ENCODE data around the gene C5orf58. TPM values are rescaled to one million over a fixed set of nuclear protein-coding genes. Genes with fewer than 3 reads are reported as not detected.

The C5orf58 gene
- total and polyA plus RNA-seq, 9 of the 15 experiments (the other 6 are each of a cell fraction or from before 2014, with no cell fraction given): 1.5 to 7.6 (median 5.3) TPM

GRCh38 chr5:170288151-170288550, 55.4 kb downstream of the C5orf58 start (continued):
- TF ChIP-seq, protein P1, sequence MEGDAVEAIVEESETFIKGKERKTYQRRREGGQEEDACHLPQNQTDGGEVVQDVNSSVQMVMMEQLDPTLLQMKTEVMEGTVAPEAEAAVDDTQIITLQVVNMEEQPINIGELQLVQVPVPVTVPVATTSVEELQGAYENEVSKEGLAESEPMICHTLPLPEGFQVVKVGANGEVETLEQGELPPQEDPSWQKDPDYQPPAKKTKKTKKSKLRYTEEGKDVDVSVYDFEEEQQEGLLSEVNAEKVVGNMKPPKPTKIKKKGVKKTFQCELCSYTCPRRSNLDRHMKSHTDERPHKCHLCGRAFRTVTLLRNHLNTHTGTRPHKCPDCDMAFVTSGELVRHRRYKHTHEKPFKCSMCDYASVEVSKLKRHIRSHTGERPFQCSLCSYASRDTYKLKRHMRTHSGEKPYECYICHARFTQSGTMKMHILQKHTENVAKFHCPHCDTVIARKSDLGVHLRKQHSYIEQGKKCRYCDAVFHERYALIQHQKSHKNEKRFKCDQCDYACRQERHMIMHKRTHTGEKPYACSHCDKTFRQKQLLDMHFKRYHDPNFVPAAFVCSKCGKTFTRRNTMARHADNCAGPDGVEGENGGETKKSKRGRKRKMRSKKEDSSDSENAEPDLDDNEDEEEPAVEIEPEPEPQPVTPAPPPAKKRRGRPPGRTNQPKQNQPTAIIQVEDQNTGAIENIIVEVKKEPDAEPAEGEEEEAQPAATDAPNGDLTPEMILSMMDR (IDR thresholded peaks at IDR 0.05 in 2 of 3, conservative IDR thresholded peaks at IDR 0.05 in 1 of 3; ENCODE audit: insufficient read depth in 2 of 3, low read depth in 1 of 3, low read length in 3 of 3): no peak

DNA sequence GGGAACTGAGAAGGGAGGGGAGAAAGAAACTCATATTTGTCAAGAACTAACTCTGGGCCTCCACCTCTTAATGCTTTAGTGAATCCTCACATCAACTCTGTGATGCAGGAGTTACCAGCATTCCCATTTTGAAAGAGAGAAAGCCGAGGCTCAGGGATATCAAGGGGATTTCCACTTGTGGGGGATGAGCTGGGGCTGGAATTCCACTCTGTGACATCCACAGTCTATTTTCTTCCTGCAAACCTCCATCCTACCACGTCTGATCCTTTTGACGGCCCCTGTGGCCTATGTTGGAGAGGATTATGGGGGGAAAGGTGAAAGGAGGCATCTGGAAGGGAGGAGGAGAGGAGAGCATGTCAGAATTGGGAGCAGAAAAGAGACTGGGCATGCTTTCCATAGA, 55.8 kb downstream of the C5orf58 start:
- DNase-seq (ENCODE audit: extremely low read depth in 1 of 4, low spot score in 3 of 4): no peak
- no TSS peak for BruUV-seq (replicated peaks)
- no peak overlapping the region for H3K27ac ChIP-seq (ENCODE audit: extremely low read depth, low read depth, low read length)
- FAIRE-seq: no peak
- ChIA-PET CTCF (ENCODE audit: low intra/inter-chr PET ratio) (no interaction called here), POLR2A (no interaction called here)
- ATAC-seq: no peak
- no peak overlapping the region for H3K4me3 ChIP-seq
- WGBS (ENCODE audit: insufficient coverage, low coverage, missing lambda C conversion rate): 47% methylated on average over 3 of the region's 3 CpGs
- intact Hi-C loops (cut with micrococcal nuclease) (no loop called here), in situ Hi-C loops (cut with MboI) (no loop called here)
- H3K36me3 ChIP-seq (ENCODE audit: control insufficient read depth, insufficient read depth, low read length): 0 out of 3 replicates have a peak, but pooled peaks cover 5% of the 10 kb centered on the region
- H2AFZ ChIP-seq (ENCODE audit: low read depth, low read length): no peak overlapping the region
- peaks cover 0 to 2% of the 10 kb centered on the region in 2 experiments; a peak in 2 of 5 replicates for H3K4me1 ChIP-seq (replicated peaks in 1 of 2; ENCODE audit: control insufficient read depth in 2 of 2, insufficient read depth in 2 of 2, low read length in 2 of 2)
- no peak overlapping the region for H3K4me2 ChIP-seq (ENCODE audit: insufficient read depth, low read length)
- H3K79me2 ChIP-seq (ENCODE audit: control insufficient read depth, insufficient read depth, low read length): no peaks in the 10 kb centered on the region
- no peak overlapping the region for H3K9ac ChIP-seq (ENCODE audit: insufficient read depth in 1 of 2, low read depth in 2 of 2, low read length in 2 of 2)
- no peaks in the 10 kb centered on the region for H3K27me3 ChIP-seq (ENCODE audit: control insufficient read depth in 2 of 2, insufficient read depth in 2 of 2, low read length in 2 of 2)
- no peaks in the 10 kb centered on the region; the same call in 1 of the 2 replicates for H4K20me1 ChIP-seq (replicated peaks; ENCODE audit: control insufficient read depth, insufficient read depth, low read length)
- TF ChIP-seq HNRNPK (IDR thresholded peaks at IDR 0.05; ENCODE audit: low read depth, low read length, poor library complexity, severe bottlenecking): no peak
- TF ChIP-seq MYBL2 (IDR thresholded peaks at IDR 0.05; ENCODE audit: low read depth): no peak
- no peak for TF ChIP-seq MYBL2 (CRISPR knock-in tag; IDR thresholded peaks at IDR 0.05; ENCODE audit: borderline replicate concordance)
- TF ChIP-seq NR2F6 (CRISPR knock-in tag; IDR thresholded peaks at IDR 0.05): no peak
- no peak for TF ChIP-seq HSF4 (CRISPR knock-in tag; IDR thresholded peaks at IDR 0.05; ENCODE audit: borderline replicate concordance)
- no peak for TF ChIP-seq HNRNPUL1 (IDR thresholded peaks at IDR 0.05; ENCODE audit: low read length)
- H3K9me1 ChIP-seq (ENCODE audit: control insufficient read depth, insufficient read depth, low read length): no peaks in the 10 kb centered on the region
- no peaks in the 10 kb centered on the region for H3K9me3 ChIP-seq (replicated peaks; ENCODE audit: control insufficient read depth, insufficient read depth, low read depth, low read length)
